Stimulated activated CD4-positive, alpha-beta T cell treated with anti-CD3 and anti-CD28 coated beads, Interleukin-15, amount 100 ng/mL, for 1 hour (primary cell): Measurements from ENCODE around the gene FAM50A.

Source experiments
- DNase-seq, 2 donors: peaks; one replicate each; pipeline ENCODE4 v3.0.0-alpha.2; 2020; ENCODE audit warnings: low read depth in 1 of 2, low spot score in 1 of 2

The FAM50A gene

GRCh38 chrX:154412468-154412867 lies 31.5 kb upstream of the FAM50A start:
- no peak for DNase-seq

DNA sequence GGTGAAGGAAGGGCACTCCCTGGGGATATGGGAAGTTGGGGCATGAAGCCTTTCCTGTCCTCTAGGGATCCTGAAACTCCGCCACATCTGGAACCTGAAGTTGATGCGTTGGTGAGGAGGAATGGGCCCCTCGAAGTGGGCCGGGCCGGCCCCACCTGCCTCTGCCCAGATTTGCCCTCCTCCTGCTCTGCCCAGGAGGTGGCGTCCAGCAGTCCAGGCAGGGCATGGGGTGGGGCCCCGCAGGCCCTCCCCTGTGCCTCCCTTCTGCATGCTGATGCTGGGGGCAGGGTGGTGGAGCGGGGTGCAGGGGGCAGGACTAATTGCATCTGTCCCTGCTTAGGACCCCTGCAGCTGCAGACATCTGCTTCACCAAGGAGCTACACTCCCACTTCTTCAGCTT lies 30.8 kb upstream of the FAM50A start:
- no peak for DNase-seq

- no peak for DNase-seq
Measured at GRCh38 chrX:154417157-154417556, 26.8 kb upstream of the FAM50A start.

- DNase-seq = no peak
Measured at GRCh38 chrX:154419189-154419588, 24.8 kb upstream of the FAM50A start.

- DNase-seq = no peak
Measured at GRCh38 chrX:154419688-154420401, 24.1 kb upstream of the FAM50A start.

GRCh38 chrX:154420402-154420756 lies 23.6 kb upstream of the FAM50A start:
- no peak for DNase-seq

DNA sequence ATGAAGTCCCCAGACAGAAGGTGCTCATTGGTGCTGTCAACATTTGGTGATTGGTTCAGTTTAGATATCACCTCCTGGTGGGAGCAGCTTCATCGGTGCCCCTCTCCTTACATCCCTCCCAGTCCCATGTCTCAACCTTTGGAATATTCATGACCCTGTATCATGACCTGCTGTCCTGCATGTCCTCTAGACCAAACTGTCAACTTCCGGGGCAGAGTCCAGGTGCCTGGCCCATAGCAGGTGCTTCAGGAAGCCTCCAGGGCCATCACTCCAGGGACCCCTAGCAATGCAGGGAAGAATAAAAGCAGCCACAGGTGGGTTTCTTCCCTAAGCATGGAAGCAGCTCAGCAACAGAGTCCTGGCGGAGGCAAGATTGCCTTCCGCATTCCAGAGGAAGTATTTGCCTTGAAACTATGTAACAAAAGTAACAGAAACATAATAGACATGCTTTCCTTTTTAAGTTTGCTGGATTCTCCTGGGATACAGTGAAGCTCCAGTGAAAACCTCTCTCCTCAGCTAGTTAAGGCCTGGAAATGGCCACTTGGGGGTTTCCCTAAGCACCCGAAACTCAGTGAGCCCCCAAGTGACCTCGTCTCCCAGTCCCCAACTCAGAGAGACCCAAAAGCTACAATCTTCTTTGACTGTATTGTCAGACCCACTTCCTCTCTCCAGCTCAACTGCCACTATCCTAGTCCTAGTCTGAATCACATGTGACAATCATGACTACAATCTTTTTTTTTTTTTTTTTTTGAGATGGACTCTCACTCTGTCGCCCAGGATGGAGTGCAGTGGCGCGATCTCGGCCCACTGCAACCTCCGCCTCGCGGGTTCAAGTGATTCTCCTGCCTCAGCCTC lies 16.8 kb upstream of the FAM50A start:
- no peak for DNase-seq

- peak; percentile 75 to 76 for DNase-seq
Measured at GRCh38 chrX:154428176-154429171, 15.5 kb upstream of the FAM50A start, which contains the start of gene ATP6AP1. ATP6AP1 (plus strand) TSS chrX:154428677; CDS start chrX:154428693, 16 bp downstream.

DNA sequence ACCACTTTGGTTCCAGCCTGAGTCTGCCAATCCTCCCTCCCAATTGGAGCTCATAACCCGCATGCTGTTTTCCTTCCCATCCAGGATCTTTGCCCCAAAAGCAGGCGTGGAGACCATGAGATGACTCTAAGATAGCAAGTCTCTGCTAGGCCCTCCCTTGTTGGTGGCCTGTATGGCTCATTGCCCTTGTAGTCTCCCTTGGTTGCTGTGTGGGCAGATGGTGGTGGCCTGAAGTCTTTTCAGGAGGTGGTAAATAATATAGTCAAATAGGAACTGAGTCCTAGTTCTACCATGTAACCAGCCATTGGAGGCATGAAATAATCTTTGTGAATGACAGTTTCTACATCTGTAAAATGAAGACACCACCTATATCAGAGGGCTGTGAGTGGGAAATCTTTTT lies 14.2 kb upstream of the FAM50A start:
- no peak for DNase-seq

DNA sequence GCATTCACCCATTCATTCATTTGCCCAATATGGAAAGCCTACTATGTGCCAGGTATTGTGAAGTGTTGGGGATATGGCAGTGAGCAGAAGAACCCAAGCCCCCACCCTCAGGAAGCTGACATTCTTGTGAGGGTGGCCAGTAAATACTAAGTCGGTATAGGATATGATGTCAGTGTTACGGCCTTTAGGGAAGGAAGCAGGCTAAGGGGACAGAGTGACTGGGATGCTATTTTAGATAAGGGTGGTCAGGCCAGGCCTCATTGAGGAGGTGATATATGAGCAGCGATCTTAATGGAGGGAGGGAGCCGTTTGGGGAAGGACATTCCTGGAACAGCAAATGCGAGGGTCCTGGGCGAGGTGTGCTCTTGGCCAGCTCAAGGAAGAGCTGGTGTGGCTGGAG lies 13.5 kb upstream of the FAM50A start:
- no peak for DNase-seq

DNA sequence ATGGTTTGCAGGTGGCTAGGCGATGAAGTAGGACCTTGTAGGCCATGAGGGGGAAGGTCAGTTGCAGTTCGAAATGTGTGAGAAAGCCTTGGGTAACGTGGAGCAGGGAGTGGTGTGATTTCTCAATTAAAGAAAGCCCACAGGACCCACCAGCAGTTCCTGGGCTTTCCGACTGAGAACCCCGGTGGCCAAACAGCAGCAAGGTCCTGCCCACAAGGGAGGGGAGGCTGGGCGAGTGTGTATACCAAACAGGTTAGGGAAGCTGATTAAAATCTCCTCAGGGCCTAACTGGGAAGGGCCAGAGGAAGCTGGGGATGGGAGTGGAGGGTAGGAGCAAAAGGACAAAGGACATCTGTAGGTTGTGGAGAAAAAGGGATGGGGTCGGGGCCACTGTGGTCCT lies 13.0 kb upstream of the FAM50A start:
- DNase-seq = no peak

DNA sequence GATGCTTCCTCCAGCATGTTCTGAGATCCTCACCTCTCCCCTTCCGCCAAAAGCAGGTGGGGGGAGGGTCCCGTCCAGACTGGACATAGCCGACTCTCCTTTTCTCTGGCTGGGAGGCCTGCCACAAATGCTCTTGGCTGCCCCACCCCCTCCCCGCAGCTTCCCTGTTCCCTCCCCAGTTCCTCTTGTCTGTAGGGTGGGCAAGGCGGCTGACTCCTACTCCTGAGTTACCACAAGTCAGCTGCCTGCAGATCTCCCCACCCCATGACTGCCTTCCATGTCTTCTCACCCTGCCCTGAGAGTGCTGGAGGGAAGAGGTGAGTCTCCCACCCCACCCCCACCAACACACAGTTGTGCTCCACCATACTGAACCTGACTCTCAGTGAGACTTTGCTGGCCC lies 12.6 kb upstream of the FAM50A start:
- no peak for DNase-seq

DNA sequence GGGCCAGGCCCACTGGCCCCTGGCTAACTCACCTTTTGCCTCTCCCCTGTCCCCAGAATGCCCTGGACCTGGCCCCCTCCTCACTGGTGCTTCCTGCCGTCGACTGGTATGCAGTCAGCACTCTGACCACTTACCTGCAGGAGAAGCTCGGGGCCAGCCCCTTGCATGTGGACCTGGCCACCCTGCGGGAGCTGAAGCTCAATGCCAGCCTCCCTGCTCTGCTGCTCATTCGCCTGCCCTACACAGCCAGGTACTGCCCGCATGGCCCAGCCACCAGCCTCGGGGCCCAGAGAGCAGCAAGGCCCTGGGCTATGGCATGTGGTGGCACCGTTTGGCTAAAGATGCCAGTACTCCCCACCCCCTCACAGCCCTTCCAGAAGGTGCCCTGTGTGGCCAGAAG lies 11.7 kb upstream of the FAM50A start:
- no peak for DNase-seq

DNA sequence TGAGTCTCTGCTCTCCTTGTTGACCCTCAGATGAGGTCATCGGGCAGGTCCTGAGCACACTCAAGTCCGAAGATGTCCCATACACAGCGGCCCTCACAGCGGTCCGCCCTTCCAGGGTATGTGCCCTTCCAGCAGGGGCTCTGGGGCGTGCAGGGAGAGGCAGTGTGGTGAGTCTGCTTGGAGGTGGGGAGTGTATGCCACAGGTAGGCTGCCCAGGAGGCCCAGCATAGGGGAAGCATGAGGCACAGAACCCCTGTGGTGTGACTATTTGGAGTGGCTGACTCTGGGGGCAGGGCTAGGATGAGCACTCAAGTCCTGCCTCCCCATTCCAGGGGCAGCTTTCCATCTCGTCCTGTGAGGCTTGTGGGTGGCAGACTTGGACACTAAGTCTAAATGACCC lies 10.3 kb upstream of the FAM50A start:
- DNase-seq = no peak

DNA sequence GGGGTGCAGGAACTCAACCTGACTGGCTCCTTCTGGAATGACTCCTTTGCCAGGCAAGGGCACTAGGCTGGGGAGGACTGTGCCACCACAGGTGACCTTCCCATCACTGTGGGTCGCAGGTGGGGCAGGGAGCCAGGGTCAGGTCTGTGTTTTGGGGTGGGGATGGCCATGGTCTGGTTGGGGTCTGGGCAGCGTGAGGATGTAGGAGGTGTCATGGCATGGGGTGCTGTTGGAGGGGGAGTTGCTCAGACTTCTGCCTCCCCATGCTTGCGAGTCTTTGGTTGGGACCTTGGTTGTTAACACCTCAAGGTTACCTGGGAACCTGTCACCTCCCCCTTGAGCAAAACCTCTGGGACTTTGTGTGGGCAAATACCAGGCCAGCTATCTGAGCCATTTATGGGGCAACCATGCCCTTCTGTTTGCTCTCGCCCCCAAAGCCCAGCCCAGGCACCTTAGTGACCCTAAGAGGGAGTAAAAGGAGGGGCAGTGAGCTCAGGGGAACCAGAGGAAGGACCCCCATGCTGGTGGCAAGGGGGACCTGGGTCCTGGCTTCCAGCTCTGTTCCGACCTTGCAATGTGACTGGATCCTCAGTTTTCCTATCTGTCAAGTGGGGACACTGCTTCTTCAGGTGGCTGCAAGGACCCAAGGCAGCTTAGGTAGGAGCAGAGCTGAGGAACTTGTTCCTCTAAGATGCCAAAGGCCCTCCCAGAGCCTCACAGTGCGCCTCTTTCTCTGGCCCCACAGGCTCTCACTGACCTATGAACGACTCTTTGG lies 9.4 kb upstream of the FAM50A start:
- DNase-seq = no peak

- DNase-seq = no peak
Measured at GRCh38 chrX:154435171-154435733, 8.7 kb upstream of the FAM50A start.

DNA sequence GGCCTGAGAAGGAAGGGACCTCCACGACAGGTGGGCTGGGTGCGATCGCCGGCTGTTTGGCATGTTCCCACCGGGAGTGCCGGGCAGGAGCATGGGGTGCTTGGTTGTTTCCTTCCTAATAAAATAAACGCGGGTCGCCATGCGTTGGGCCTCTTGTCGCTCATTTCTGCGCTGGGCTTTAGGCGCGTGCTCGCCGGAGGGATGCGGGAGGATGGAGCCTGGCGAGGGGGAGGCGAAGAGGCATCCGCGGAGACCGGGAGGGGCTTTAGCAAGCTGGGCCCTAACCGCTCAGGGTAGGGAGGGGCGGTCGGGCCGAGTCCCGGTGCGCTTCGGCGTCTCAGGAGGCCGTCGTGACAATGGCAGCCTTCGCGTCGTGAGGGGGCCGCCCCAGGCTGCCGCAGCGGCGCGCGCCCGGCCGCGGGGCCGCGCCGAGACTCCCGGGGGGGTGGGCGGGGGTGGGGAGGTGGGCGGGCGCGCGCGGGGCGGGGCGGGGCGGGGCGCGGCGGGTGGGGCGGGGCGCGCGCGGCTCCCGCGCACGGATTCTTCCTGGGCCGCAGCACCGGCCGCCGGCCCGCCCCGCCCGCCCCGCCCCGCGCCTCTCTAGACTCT lies 7.5 kb upstream of the FAM50A start:
- DNase-seq = no peak

- peak; percentile 18 to 40 for DNase-seq
Measured at GRCh38 chrX:154436983-154437752, 6.8 kb upstream of the FAM50A start, which contains the start of gene GDI1. GDI1 (plus strand) TSS chrX:154437154; CDS start chrX:154437255, 101 bp downstream.
